Germinal center (tissue), 1 donor: ENCODE measurements around the gene NPW.
"Not testable (repeated sequence)": the region's sequence is repeated elsewhere in the genome, so short reads cannot be mapped to it uniquely, and the experiment has no call there.

Experiments
- DNase-seq: peaks from one replicate; pipeline ENCODE4 v3.0.0; 2012; ENCODE audit warnings: mixed read lengths, low spot score

The NPW gene

GRCh38 chr16:2002406-2003230, 17.0 kb upstream of the NPW start:
- DNase-seq, result no peak

GRCh38 chr16:2003231-2003826, 16.3 kb upstream of the NPW start:
- no peak for DNase-seq

- DNase-seq, result peak; percentile 90
These were observed 15.6 kb upstream of the NPW start for GRCh38 chr16:2003827-2004641.

- DNase-seq, result no peak
These were observed 14.6 kb upstream of the NPW start for GRCh38 chr16:2004795-2005517.

- no peak for DNase-seq
These were observed 13.9 kb upstream of the NPW start for GRCh38 chr16:2005646-2006045.

- DNase-seq, result no peak
These were observed 13.3 kb upstream of the NPW start for GRCh38 chr16:2006317-2006716.

- DNase-seq, result no peak
These were observed 12.3 kb upstream of the NPW start for GRCh38 chr16:2007081-2007836.

GRCh38 chr16:2008009-2008526, 11.5 kb upstream of the NPW start:
- no peak for DNase-seq

- DNase-seq, result no peak
These were observed 10.9 kb upstream of the NPW start for GRCh38 chr16:2008631-2009163.

- DNase-seq, result peak; percentile 52
These were observed 10.3 kb upstream of the NPW start for GRCh38 chr16:2009164-2009711.

- DNase-seq, result peak; percentile 92
These were observed 9.6 kb upstream of the NPW start, which contains the start of gene ZNF598 for GRCh38 chr16:2009791-2010510. TSS of gene ZNF598 (minus strand) at chr16:2009821.

- not testable (repeated sequence) for DNase-seq
These were observed 7.9 kb upstream of the NPW start for GRCh38 chr16:2011726-2012125.

- DNase-seq, result no peak
These were observed 6.1 kb upstream of the NPW start for GRCh38 chr16:2013527-2013926.

- DNase-seq, result no peak
These were observed 4.3 kb upstream of the NPW start for GRCh38 chr16:2015117-2015946.

GRCh38 chr16:2015947-2016208, 3.7 kb upstream of the NPW start:
- no peak for DNase-seq

- no peak for DNase-seq
These were observed 3.1 kb upstream of the NPW start for GRCh38 chr16:2016407-2016922.

- no peak for DNase-seq
These were observed 591 bp downstream of the NPW start for GRCh38 chr16:2019921-2020831.

- DNase-seq, result no peak
These were observed 3.1 kb downstream of the NPW start for GRCh38 chr16:2022723-2023091.
